ENCODE data around the gene PLIN3. TPM values are rescaled to one million over a fixed set of nuclear protein-coding genes. Genes with fewer than 3 reads are reported as not detected.
"Not testable (repeated sequence)": the region's sequence is repeated elsewhere in the genome, so short reads cannot be mapped to it uniquely, and the experiment has no call there.

The PLIN3 gene
- total RNA-seq, 1 donor = 193 TPM

DNA sequence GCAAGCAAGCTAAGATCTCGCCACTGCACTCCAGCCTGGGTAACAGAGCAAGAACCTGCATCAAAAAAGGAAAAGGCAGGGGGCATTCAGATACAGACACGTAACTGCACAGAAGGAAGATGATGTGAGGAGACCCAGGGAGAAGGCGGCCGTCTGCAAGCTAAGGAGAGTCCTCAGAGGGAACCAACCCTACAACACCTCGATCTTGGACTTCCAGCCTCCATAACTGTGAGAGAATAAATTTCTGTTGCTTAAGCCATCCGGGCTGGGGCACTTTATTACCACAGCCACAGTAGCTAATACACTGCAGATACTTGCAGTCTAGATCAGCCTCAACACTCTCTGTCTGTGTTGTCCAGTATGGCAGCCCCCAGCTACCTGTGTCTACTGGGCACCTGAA lies 43.9 kb downstream of the PLIN3 start:
- no peak overlapping the region for H3K4me3 ChIP-seq (ENCODE audit: low read depth, low read length)
- TF ChIP-seq, protein P1, sequence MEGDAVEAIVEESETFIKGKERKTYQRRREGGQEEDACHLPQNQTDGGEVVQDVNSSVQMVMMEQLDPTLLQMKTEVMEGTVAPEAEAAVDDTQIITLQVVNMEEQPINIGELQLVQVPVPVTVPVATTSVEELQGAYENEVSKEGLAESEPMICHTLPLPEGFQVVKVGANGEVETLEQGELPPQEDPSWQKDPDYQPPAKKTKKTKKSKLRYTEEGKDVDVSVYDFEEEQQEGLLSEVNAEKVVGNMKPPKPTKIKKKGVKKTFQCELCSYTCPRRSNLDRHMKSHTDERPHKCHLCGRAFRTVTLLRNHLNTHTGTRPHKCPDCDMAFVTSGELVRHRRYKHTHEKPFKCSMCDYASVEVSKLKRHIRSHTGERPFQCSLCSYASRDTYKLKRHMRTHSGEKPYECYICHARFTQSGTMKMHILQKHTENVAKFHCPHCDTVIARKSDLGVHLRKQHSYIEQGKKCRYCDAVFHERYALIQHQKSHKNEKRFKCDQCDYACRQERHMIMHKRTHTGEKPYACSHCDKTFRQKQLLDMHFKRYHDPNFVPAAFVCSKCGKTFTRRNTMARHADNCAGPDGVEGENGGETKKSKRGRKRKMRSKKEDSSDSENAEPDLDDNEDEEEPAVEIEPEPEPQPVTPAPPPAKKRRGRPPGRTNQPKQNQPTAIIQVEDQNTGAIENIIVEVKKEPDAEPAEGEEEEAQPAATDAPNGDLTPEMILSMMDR (IDR thresholded peaks at IDR 0.05; ENCODE audit: insufficient read depth, low read depth, low read length) = no peak
- no peak for DNase-seq (ENCODE audit: low read depth)

DNA sequence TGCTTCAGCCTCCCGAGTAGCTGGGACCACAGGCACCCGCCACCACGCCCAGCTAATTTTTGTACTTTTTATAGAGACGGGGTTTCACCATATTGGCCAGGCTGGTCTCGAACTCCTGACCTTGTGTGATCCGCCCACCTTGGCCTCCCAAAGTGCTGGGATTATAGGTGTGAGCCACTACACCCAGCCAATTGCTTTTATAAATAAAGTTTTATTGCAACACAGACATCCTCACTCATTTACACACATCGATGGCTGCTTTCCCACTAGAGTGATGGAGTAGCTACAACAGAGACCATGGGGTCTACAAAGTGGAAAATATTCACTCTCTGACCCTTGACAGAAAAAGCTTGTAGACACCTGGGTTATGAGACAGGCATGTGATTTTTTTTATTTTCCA lies 45.1 kb downstream of the PLIN3 start:
- DNase-seq (ENCODE audit: low read depth); H3K4me3 ChIP-seq (ENCODE audit: low read depth, low read length): not testable (repeated sequence)

DNA sequence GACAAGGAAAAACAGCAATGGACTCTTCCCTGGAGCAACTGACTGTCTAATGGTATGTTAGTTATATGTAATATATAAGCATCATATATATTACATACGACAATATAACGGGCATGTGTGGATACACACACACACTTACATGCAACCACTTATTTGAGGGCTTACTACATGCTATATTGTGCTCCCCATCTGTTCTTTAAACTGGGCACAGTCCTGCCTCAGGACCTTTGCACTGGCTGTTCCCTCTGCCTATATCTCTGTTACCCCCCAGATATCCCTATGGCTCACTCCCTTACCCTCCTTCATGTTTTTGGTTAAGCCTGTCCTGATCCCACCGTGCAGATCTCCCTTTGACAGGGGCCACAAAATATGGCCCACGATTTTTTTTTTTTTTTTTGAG lies 46.2 kb downstream of the PLIN3 start:
- no peak overlapping the region for H3K4me3 ChIP-seq (ENCODE audit: low read depth, low read length)
- TF ChIP-seq, protein P1 (IDR thresholded peaks at IDR 0.05; ENCODE audit: insufficient read depth, low read depth, low read length) = no peak
- DNase-seq (ENCODE audit: low read depth) = no peak

DNA sequence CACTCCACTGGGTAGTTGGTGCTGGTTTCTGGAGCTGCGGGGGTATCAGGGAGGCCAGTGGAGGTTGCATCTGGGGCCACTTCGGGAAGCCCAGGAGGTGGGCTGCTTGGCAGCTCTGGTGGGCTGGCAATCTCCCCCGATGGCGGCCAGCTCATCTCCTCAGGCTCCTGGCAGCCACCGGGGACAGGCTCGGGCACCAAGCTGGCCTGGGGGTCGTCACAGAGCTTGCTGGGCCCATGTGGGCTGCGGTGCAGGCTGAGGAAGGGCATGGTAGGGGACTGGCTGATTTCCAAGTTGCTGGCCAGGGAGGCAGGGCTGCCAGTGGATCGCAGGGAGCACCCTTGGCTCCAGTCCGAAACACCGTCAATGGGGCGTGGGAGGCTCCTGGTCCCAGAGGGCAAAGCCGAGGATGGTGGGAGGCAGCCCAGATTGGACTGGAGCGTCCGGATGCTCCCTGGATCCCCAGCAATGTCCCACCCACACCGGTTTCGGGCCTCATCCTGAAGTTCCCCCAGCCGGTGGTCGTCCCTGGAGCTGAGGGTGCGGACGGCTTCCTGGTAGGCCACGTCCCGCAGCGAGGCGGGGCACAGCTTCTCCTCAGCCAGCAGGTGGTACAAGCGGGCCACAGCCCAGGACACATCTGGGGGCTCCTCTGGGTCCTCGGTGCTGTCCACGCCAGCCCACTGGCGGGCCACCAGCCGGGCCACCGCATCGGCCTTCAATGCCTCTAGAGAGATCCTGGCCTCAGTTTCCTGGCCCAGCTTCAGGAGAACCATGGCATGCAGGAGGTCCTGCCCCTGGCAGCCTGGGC lies 49.8 kb downstream of the PLIN3 start:
- H3K4me3 ChIP-seq (ENCODE audit: low read depth, low read length) = no peak overlapping the region
- no peak for DNase-seq (ENCODE audit: low read depth)
- TF ChIP-seq, protein P1 (IDR thresholded peaks at IDR 0.05; ENCODE audit: insufficient read depth, low read depth, low read length) = no peak

DNA sequence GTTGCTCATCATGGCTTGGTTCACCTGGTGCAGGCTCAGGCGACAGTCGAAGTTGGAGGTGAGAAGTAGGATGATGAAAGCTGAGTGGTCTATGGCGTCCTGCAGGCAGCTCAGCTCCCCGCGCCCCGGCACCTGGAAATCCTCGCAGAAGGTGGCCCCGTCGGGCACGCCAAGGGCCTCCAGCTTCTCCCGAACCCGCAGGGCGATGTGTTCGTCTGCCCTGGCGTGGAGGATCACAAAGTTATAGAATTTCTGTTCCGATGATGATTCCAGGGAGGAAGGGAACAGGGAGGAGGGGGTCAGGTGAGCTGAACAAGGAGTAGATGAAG lies 50.6 kb downstream of the PLIN3 start:
- no peak for DNase-seq (ENCODE audit: low read depth)
- TF ChIP-seq, protein P1 (IDR thresholded peaks at IDR 0.05; ENCODE audit: insufficient read depth, low read depth, low read length) = no peak
- no peak overlapping the region for H3K4me3 ChIP-seq (ENCODE audit: low read depth, low read length)

DNA sequence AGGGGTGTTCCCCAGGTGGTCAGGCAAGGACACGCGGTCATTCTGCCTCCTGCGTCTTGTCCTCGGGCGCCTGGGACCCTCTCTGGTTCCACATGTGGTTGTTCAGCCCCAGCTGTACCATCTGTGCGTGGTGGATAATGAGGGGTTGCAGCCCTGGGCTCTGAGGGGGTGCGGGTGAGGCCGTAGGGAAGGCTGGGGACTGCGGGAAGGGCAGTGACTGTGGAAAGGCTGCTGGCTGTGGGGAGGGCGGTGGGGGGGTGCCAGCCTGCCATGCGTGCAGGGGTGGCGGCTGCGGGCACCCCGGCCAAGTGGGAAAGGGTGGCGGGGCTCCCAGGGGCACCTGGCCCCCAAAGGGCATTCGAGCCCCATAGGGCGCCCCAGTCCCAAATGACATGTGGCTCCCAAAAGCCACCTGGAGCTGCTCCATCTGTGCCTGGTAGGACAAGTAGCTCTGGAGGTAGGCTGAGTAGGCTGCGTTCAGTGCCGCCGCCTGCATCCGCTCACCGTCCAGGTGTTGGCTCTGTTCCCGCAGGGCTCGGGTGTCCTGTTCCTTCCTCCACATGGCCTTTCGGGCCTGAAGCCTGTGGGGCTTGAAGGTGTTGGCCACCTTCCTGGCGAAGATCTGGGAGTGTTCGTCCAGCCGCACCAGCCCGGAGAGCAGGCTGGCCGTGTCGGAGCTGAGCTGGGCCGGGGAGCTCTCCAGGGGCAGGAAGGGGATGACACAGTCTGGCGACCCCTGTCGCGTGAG lies 51.1 kb downstream of the PLIN3 start:
- TF ChIP-seq, protein P1 (IDR thresholded peaks at IDR 0.05; ENCODE audit: insufficient read depth, low read depth, low read length) = no peak
- H3K4me3 ChIP-seq (ENCODE audit: low read depth, low read length) = no peak overlapping the region
- DNase-seq (ENCODE audit: low read depth) = no peak

DNA sequence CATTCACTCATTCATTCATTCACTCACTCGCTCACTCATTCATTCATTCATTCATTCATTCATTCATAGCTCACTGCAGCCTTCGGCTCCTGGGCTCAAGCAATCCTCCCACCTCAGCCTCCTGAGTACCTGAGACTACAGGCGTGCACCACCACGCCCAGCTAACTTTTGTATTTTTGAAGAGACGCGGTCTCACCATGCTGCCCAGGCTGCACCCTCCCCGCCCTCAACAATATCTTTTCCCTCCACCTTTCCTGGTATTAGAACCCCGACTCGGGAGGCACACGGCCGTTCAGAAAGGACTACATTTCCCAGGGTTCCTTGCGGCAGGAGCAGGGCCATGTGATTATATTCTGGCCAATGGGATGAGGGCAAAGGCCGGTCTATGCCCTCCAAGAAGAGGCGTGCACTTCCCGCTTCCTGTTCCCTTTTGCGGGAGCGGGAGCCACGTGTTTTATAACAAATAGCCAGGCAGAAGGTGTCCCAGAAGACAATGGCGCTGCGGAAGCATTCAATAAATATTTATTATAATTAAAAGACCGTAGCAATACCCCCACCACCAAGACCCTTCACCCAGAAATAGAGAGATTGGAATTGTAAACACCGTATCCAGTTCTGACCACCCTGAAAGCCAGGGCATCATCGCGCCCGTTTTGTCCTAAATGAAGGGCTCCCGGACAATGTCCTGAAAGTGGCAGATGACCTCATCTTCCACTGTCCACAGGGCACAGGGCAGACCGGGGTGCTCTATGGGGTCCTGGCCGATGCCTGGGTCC lies 51.9 kb downstream of the PLIN3 start:
- DNase-seq (ENCODE audit: low read depth) = peak; percentile 92
- TF ChIP-seq, protein P1 (IDR thresholded peaks at IDR 0.05; ENCODE audit: insufficient read depth, low read depth, low read length) = no peak
- peak overlapping the region; percentile 24 for H3K4me3 ChIP-seq (ENCODE audit: low read depth, low read length)

Measured in fibroblast of villous mesenchyme (primary cell).